Skeletal muscle cell (primary cell): Measurements from ENCODE around the gene DUOX2.
"Not testable (repeated sequence)": the region's sequence is repeated elsewhere in the genome, so short reads cannot be mapped to it uniquely, and the experiment has no call there.

Experiments
- DNase-seq: peaks from one replicate; pipeline ENCODE4 v3.0.0-alpha.2; 2010; ENCODE audit warnings: low read depth
- H3K4me3 ChIP-seq: 2 replicates; pipeline ENCODE4 v1.5.1; 2011; ENCODE audit warnings: low read depth, mild to moderate bottlenecking, control low read depth, low read length, moderate library complexity

Gene DUOX2

DNA sequence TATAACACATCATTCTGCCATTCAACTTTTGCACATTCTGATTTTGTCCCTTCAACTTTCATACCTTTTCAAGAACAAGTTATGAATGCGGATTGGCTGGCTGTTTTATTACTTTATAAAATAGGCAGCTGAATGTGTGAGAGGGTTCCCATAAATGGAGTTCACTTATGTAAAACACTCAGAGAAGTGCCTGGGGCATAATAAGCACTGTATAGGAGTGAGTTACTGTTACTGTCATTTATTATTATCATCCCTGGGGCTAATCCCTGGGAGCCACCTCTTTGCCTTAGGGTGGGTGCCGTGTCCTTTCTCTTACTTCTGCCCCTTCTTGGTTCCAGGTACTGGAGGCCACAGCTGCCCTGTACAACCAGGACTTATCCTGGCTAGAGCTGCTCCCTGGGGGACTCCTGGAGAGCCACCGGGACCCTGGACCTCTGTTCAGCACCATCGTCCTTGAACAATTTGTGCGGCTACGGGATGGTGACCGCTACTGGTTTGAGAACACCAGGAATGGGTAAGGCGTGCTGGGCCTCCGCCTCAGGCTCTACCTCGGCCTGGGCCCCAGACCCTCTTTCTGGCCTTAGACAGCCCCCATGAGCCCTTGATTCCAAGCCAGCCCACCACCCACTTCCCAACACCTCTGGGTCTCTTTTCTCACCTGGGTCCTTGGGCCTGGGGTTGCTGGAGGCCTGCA lies 26.7 kb upstream of the DUOX2 start:
- H3K4me3 ChIP-seq, result no peak overlapping the region
- no peak for DNase-seq

DNA sequence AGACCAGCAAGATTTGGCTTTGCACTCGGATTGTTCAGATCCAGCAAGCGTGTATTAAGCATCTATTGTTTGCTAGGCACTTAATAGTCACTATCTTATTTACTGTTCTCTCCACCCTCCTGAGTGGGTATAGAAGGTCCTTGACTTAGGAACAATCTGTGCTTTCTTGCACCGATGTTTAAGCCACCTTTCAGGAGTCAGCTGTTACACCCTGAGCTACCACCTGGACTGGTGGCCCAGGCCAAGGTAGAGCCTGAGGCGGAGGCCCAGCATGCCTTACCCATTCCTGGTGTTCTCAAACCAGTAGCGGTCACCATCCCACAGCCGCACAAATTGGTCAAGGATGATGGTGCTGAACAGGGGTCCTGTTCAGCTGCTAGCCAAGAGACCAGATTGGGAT lies 25.8 kb upstream of the DUOX2 start:
- no peak for DNase-seq
- H3K4me3 ChIP-seq, result no peak overlapping the region

- no peak overlapping the region for H3K4me3 ChIP-seq
- DNase-seq, result no peak
Observed at GRCh38 chr15:45138814-45139765, 25.1 kb upstream of the DUOX2 start.

DNA sequence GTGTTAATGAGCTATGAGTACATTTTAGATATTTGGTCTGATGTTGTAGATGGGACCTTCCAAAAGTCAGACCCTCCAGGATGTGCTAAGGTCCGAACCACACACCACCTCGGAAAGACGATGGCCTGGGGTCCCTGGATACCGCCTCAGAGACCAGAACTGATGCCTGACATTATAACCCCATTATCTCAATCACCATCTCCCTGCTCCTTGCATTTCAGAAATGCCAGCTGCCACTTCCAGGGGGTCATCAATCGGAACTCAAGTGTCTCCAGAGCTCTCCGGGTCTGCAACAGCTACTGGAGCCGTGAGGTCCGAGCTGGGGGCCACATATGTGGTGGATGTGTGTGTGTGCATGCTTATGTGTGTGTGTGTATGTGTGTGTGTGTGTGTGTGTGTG lies 23.7 kb upstream of the DUOX2 start:
- no peak for DNase-seq
- H3K4me3 ChIP-seq, result no peak overlapping the region

- no peak overlapping the region for H3K4me3 ChIP-seq
- DNase-seq, result no peak
Observed at GRCh38 chr15:45136378-45136764, 22.4 kb upstream of the DUOX2 start.

DNA sequence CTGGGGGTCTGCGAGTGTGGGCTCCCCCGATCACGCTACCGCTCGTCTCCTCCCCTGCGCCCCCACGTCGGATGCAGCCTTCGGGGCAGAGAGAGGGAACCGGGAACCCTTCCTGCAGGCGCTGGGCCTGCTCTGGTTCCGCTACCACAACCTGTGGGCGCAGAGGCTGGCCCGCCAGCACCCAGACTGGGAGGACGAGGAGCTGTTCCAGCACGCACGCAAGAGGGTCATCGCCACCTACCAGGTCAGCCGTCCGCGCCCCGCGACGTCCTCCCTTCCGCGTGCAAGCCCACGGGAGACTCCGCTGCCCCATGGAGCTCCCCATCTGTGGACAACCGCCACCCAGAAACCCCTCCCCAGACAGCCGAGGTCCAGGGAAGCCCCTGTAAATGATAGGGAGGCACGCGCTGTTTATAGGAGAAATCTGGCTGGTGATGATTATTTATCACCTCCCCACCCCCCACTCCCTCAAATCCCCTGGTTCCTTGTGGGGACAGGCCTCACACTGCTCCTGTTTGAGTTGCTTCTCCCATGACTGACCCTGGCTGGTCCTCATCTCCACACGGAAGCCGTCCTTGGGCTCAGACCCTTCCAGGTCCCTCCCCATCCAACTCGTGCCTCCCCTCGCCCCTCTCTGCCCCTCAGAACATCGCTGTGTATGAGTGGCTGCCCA lies 21.9 kb upstream of the DUOX2 start:
- not testable (repeated sequence) for H3K4me3 ChIP-seq

GRCh38 chr15:45134682-45135604 lies 21.0 kb upstream of the DUOX2 start:
- DNase-seq, result no peak
- H3K4me3 ChIP-seq, result no peak overlapping the region

More for the DNA sequence above, 21.9 kb upstream of the DUOX2 start:
- not testable (repeated sequence) for DNase-seq

DNA sequence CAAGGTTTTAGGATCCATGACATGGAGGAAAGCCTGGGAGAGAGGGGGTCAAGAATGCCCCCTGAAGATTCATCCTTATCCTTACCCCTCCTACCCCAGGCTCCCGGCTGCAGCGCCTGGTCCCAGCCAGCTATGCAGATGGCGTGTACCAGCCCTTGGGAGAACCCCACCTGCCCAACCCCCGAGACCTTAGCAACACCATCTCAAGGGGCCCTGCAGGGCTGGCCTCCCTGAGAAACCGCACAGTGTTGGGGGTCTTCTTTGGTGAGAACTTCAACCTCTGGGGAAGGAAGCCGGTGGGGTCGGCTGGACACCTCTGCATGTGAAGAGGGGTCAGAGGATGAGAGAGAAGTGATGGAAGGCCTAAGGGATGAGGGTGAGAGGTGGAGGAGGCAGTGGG lies 20.1 kb upstream of the DUOX2 start:
- H3K4me3 ChIP-seq, result no peak overlapping the region
- DNase-seq, result no peak

DNA sequence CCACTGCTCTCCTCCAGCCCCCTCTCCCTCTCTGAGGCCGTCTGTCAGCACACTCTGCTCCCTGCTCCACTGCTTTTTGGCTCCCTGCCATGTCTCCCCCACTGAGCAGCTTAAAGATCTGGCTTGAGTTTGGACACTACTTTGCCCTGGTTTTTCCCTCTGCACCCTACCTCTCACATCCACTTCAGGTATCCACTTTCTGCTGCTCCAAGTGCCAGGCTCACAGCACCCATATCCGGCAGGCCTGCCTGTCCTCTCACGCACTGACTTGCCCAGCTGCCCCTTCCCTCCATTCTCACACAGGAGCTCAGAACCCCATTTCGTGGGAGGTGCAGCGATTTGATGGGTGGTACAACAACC lies 19.6 kb upstream of the DUOX2 start:
- no peak overlapping the region for H3K4me3 ChIP-seq
- DNase-seq, result no peak

- no peak for DNase-seq
Observed at GRCh38 chr15:45132844-45133560, 19.0 kb upstream of the DUOX2 start.

DNA sequence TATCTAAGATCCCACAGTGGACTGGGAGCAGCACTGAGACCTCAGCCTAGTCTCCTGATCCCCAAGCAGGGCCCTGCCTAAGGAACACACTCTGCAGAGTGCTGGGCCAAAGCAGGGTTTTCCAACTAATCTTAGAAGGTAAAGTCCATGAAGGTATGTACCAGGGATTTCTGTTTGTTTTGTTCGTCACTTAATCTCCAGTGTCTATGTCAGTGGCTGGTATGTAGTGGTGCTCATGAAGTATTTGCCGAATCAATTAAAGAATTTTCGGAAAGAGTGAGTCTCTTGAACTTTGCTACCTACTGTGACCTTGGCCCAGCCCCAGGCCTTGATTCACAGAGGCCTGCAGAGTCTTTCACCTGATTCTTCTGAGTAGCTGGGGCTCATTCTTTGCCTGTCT lies 17.5 kb upstream of the DUOX2 start:
- H3K4me3 ChIP-seq, result no peak overlapping the region
- DNase-seq, result no peak

More at GRCh38 chr15:45132844-45133560, 19.0 kb upstream of the DUOX2 start:
- H3K4me3 ChIP-seq, result no peak overlapping the region

GRCh38 chr15:45130291-45131000 lies 16.5 kb upstream of the DUOX2 start:
- no peak overlapping the region for H3K4me3 ChIP-seq

GRCh38 chr15:45129651-45130129 lies 15.7 kb upstream of the DUOX2 start, which contains the start of the genes DUOX1 and DUOXA1:
Gene DUOX1, plus strand, starts transcription at chr15:45129994. Its CDS starts 1,973 bp downstream, at chr15:45131967.
Gene DUOXA1, minus strand, starts transcription at chr15:45129879. Its CDS starts 6,865 bp downstream, at chr15:45123014.
- DNase-seq, result no peak
- no peak within 1 kb of the TSS for H3K4me3 ChIP-seq

More at GRCh38 chr15:45130291-45131000, 16.5 kb upstream of the DUOX2 start:
- DNase-seq, result no peak

GRCh38 chr15:45128971-45129639 lies 15.1 kb upstream of the DUOX2 start:
- no peak for DNase-seq
- no peak overlapping the region for H3K4me3 ChIP-seq

- no peak overlapping the region for H3K4me3 ChIP-seq
- no peak for DNase-seq
Observed at GRCh38 chr15:45126535-45127158, 12.7 kb upstream of the DUOX2 start.

- no peak for DNase-seq
- H3K4me3 ChIP-seq, result no peak overlapping the region
Observed at GRCh38 chr15:45123397-45123796, 9.4 kb upstream of the DUOX2 start.

GRCh38 chr15:45122719-45123118 lies 8.7 kb upstream of the DUOX2 start:
- no peak overlapping the region for H3K4me3 ChIP-seq
- no peak for DNase-seq
